NCI-H2081 treated with DMSO at 0.1 percent for 48 hours (cell line): ENCODE measurements around the gene KRT86.
A peak's percentile ranks its signal among the peaks of the same experiment; 100 is the strongest.
"Not testable (repeated sequence)": the region's sequence is repeated elsewhere in the genome, so short reads cannot be mapped to it uniquely, and the experiment has no call there.

Source experiments
- DNase-seq: peaks from one replicate; lab custom pipeline; 2025; lab: John Stamatoyannopoulos, UW

KRT86 gene

GRCh38 chr12:52238916-52239646 lies 35.4 kb upstream of the KRT86 start:
- DNase-seq: no peak

DNA sequence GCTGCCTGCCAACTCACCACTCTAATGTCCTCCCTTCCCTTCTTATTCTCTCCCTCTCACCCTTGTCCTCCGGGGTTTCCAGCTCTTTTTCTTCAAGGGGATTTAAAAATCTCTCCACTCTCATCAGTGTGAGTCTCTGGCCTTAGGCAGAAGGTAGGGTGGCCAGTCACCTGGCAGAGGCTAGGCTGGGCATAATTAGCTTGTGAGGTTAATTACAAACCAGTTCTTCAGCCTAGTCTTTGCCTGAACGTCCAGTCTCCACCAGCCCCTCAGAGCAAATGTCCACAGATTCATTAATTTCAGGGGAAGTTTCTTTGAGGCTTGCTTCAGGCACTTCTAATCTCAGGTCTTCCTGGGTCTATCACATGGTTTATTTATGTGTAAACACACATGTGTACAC lies 34.7 kb upstream of the KRT86 start:
- DNase-seq: no peak

GRCh38 chr12:52240247-52240646 lies 34.2 kb upstream of the KRT86 start:
- DNase-seq: not testable (repeated sequence)

DNA sequence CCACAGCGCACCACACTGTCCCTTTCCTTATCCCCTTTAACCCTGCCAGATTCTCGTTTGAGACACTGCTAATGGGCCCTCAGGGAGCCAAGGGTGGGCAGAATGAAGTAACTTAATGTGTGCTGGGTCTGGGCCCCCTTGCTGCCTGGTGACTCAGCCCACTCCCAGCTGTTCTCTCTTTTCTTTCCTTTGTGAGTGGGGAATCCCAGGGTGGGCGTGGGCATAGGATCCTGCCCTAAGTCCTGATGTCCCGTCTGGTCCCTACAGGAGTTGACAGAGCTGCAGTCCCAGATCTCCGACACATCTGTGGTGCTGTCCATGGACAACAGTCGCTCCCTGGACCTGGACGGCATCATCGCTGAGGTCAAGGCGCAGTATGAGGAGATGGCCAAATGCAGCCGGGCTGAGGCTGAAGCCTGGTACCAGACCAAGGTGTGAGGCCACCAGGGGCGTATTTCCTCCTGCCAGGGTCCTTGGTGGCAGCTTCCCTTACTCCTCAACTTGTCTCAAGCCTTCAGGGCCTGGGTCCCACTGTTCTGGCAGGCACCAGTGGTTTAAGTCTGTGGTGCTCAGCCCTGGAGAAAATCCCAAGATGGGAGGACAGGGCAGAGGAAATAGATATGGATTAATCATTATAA lies 33.1 kb upstream of the KRT86 start:
- DNase-seq: no peak

GRCh38 chr12:52242442-52243258 lies 31.8 kb upstream of the KRT86 start:
- DNase-seq: no peak

DNA sequence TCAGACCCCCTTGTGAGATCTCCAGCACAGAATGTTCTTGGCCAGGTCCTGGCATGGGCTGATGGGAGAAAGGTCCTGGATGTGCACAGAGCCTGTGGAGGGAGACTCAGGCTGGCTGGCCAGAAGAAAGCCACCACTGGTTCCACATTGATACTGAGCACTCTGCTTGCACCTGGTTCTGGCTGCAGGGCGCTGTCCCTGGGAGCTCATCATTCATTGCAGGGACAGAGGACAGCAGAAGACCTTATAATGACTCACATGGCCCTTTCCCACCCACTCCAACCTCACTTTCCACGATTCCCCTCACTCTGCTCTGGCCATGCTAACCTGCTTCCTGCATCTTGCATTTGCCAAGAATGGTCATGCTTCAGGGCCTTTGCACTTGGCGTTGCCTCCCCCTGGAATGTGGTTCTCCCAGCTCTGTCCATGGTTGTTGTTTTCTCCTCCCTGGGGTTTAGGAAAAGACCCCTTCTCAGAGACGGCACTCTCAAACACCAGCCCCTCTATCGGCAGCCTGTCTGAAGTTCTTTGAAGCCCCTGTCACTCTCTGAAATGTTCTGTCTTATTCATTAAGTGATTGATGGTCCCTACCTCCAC lies 31.1 kb upstream of the KRT86 start:
- no peak for DNase-seq

GRCh38 chr12:52243856-52244614 lies 30.4 kb upstream of the KRT86 start:
- DNase-seq: peak; percentile 68

GRCh38 chr12:52244615-52244994 lies 29.8 kb upstream of the KRT86 start:
- DNase-seq: no peak

DNA sequence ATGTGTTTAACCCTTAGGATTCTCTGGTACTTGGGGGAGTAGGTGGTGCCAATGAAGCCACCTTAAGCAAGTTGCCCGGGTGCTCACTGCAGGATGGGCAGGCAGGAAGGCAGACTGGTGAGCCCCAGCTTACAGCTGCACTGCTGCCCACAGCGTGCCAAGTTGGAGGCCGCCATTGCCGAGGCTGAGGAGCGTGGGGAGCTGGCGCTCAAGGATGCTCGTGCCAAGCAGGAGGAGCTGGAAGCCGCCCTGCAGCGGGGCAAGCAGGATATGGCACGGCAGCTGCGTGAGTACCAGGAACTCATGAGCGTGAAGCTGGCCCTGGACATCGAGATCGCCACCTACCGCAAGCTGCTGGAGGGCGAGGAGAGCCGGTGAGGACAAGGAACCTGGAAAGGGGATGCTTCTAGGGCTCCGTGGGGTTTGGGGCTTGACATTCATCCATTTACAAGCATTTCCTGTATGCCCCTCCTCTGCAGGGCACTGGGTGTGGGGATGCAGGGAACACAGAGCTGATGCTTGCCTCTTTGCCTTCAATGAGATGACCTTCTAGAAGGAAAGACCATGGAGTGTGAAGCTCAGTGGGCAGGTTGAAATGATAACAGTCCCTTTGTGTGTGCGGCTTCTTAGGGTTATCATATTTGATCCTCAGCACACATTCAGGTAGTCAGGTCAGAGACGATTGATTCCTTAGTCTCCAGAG lies 29.0 kb upstream of the KRT86 start:
- DNase-seq: no peak

GRCh38 chr12:52245962-52246569 lies 28.4 kb upstream of the KRT86 start:
- no peak for DNase-seq

- peak; percentile 47 for DNase-seq
Measured at GRCh38 chr12:52246720-52247621, 27.5 kb upstream of the KRT86 start.

DNA sequence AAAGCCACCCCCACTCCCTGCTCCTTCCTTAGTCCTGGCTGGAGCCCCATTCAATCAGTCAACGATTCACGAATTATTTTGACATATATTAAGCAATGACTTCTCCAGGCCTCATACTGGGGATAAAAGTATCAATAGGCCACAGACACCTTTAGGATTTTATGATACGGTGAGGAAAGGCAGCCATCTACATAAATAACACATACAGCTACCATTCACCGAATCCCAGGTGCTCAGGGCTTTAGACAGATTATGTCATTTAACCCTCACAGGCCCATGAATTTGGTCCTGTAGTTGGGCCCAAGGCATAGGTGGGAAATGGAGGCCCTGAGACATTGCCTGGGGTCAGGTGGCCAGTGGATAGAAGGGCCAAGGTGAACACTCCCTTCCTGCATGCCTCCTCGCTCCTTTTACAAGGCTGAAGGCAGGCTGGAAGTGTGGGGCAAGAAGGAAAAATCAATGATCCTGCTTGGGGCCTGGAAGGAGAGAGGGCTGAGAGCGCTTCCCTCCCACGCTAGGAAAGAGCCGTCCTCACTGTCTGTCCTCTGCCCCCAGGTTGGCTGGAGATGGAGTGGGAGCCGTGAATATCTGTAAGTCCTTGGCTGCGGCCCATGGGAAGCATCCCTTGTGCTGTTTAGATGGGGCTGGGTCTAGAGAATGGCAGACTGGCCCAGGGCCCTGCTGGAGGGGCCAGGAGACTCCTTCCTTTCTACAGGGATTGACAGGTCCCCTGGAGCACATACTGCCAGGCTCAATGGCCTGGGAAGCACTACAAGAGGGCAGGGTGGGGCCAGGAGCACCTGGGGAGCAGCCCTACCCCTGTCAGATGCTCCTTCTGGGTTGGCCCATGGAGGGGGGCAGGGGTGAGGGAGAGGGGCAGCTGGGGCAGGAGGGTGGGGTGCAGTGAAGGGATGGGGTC lies 26.6 kb upstream of the KRT86 start:
- no peak for DNase-seq

GRCh38 chr12:52248541-52249461 lies 25.6 kb upstream of the KRT86 start:
- DNase-seq: no peak

GRCh38 chr12:52249511-52250047 lies 24.9 kb upstream of the KRT86 start:
- DNase-seq: no peak

DNA sequence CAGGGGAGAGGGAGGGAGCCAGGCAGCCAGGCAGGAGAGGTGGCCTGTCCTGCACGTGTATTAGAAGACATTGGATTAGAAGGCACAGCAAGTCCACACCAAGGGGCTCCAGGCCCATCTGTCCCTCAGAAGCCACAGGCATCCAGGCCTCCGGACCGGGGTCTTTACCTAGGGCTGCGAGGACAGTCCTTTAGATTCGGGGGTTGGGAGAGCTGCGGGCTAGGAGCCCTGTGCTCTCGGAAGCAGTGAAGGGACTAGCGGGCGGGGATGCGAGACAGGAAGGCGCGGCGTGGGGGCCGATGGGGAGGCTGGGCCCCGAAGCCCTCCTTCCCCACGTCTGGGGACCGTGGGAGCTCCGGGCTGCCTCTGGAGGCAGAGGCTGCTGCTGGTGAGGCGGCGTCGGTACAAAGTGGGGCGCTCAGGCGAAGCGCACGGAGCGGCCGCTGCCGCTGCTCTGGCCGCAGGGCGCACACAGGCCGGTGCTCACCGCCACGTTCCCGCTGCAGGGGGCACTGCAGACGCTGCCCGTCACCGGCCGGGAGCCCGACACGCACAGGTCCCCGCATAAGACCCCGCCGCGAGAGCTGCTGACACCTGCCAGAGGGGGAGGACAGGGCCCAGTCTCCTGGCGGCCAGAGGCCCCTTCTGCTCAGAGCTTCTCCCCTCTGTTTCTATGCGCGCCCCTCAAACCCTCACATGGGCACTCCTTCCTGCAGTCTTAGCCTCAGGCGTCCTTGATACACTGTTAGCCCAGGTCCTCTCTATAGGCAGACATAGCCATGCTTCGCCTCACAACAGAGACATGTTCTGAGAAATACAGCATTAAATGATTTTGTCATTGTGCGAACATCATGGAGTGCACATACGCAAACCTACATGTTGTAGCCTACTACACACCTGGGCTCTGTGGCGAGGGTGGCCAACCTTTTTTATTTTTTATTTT lies 24.1 kb upstream of the KRT86 start:
- no peak for DNase-seq
